ENCODE results near the gene PRSS2.

The PRSS2 gene

GRCh38 chr7:142796501-142797390 lies 26.0 kb downstream of the PRSS2 start:
- TF ChIP-seq, protein P1, sequence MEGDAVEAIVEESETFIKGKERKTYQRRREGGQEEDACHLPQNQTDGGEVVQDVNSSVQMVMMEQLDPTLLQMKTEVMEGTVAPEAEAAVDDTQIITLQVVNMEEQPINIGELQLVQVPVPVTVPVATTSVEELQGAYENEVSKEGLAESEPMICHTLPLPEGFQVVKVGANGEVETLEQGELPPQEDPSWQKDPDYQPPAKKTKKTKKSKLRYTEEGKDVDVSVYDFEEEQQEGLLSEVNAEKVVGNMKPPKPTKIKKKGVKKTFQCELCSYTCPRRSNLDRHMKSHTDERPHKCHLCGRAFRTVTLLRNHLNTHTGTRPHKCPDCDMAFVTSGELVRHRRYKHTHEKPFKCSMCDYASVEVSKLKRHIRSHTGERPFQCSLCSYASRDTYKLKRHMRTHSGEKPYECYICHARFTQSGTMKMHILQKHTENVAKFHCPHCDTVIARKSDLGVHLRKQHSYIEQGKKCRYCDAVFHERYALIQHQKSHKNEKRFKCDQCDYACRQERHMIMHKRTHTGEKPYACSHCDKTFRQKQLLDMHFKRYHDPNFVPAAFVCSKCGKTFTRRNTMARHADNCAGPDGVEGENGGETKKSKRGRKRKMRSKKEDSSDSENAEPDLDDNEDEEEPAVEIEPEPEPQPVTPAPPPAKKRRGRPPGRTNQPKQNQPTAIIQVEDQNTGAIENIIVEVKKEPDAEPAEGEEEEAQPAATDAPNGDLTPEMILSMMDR (IDR thresholded peaks at IDR 0.05; ENCODE audit: low read depth, low read length) = no peak
- no peak for TF ChIP-seq EZH2phosphoT487 (IDR thresholded peaks at IDR 0.05; ENCODE audit: low read depth)
- H3K27me3 ChIP-seq (ENCODE audit: low read depth, low read length) = no peaks in the 10 kb centered on the region
- no peaks in the 10 kb centered on the region for H4K20me1 ChIP-seq (ENCODE audit: insufficient read depth, low read length)
- H2AFZ ChIP-seq (ENCODE audit: low read depth, low read length) = peak overlapping the region; percentile 71
- H3K4me1 ChIP-seq (ENCODE audit: low read length) = peaks cover 26% of the 10 kb centered on the region
- H3K4me3 ChIP-seq (ENCODE audit: low read length) = peak overlapping the region; percentile 97
- peak overlapping the region; percentile 58 for H3K27ac ChIP-seq (ENCODE audit: low read length)
- H3K9me3 ChIP-seq (ENCODE audit: insufficient read depth, low read length) = no peaks in the 10 kb centered on the region
- H3K79me2 ChIP-seq (ENCODE audit: low read length) = peaks cover 36% of the 10 kb centered on the region
- H3K9ac ChIP-seq (ENCODE audit: low read length) = peak overlapping the region; percentile 94
- peaks cover 4% of the 10 kb centered on the region for H3K36me3 ChIP-seq (replicated peaks; ENCODE audit: low read depth, low read length)
- H3K4me2 ChIP-seq (ENCODE audit: low read length) = peak overlapping the region; percentile 98

GRCh38 chr7:142797391-142798377 lies 26.9 kb downstream of the PRSS2 start:
- TF ChIP-seq EZH2phosphoT487 (IDR thresholded peaks at IDR 0.05; ENCODE audit: low read depth) = no peak
- TF ChIP-seq, protein P1 (IDR thresholded peaks at IDR 0.05; ENCODE audit: low read depth, low read length) = no peak
- Histone ChIP-seq H3K4me3 (ENCODE audit: low read length) (peak overlapping the region; percentile 97), H3K4me2 (ENCODE audit: low read length) (peak overlapping the region; percentile 98), H2AFZ (ENCODE audit: low read depth, low read length) (peak overlapping the region; percentile 71), H3K79me2 (ENCODE audit: low read length) (peaks cover 36% of the 10 kb centered on the region), H3K36me3 (replicated peaks; ENCODE audit: low read depth, low read length) (peaks cover 8% of the 10 kb centered on the region), H4K20me1 (ENCODE audit: insufficient read depth, low read length) (no peaks in the 10 kb centered on the region), H3K9me3 (ENCODE audit: insufficient read depth, low read length) (no peaks in the 10 kb centered on the region), H3K4me1 (ENCODE audit: low read length) (peaks cover 26% of the 10 kb centered on the region), H3K27me3 (ENCODE audit: low read depth, low read length) (no peaks in the 10 kb centered on the region), H3K9ac (ENCODE audit: low read length) (peak overlapping the region; percentile 94), H3K27ac (ENCODE audit: low read length) (peak overlapping the region; percentile 58)

GRCh38 chr7:142798451-142799436 lies 28.0 kb downstream of the PRSS2 start:
- peaks cover 36% of the 10 kb centered on the region for H3K79me2 ChIP-seq (ENCODE audit: low read length)

More at GRCh38 chr7:142798451-142799436, 28.0 kb downstream of the PRSS2 start:
- H3K9me3 ChIP-seq (ENCODE audit: insufficient read depth, low read length) = no peaks in the 10 kb centered on the region
- H3K27me3 ChIP-seq (ENCODE audit: low read depth, low read length) = no peaks in the 10 kb centered on the region
- TF ChIP-seq EZH2phosphoT487 (IDR thresholded peaks at IDR 0.05; ENCODE audit: low read depth) = no peak
- TF ChIP-seq, protein P1 (IDR thresholded peaks at IDR 0.05; ENCODE audit: low read depth, low read length) = no peak
- H2AFZ ChIP-seq (ENCODE audit: low read depth, low read length) = no peak overlapping the region
- H3K36me3 ChIP-seq (replicated peaks; ENCODE audit: low read depth, low read length) = peaks cover 14% of the 10 kb centered on the region
- peaks cover 26% of the 10 kb centered on the region for H3K4me1 ChIP-seq (ENCODE audit: low read length)
- H4K20me1 ChIP-seq (ENCODE audit: insufficient read depth, low read length) = no peaks in the 10 kb centered on the region
- peak overlapping the region; percentile 97 for H3K4me3 ChIP-seq (ENCODE audit: low read length)
- H3K27ac ChIP-seq (ENCODE audit: low read length) = no peak overlapping the region
- H3K4me2 ChIP-seq (ENCODE audit: low read length) = peak overlapping the region; percentile 98
- peak overlapping the region; percentile 94; the same call in 1 of the 2 replicates for H3K9ac ChIP-seq (ENCODE audit: low read length)

All from OCI-LY3 (cell line).